ENCODE data around the gene SLC27A1.
"Not testable (repeated sequence)": the region's sequence is repeated elsewhere in the genome, so short reads cannot be mapped to it uniquely, and the experiment has no call there.

SLC27A1 gene

GRCh38 chr19:17457616-17458015 lies 12.7 kb upstream of the SLC27A1 start:
- no peak for DNase-seq

GRCh38 chr19:17458970-17459369 lies 11.4 kb upstream of the SLC27A1 start:
- DNase-seq = no peak

GRCh38 chr19:17460372-17461230 lies 9.7 kb upstream of the SLC27A1 start, which contains the start of gene NXNL1:
TSS of gene NXNL1 (minus strand) at chr19:17460926. CDS start at chr19:17460869, 57 bp downstream.
- no peak for DNase-seq

GRCh38 chr19:17466487-17466850 lies 3.9 kb upstream of the SLC27A1 start:
- DNase-seq = no peak

- DNase-seq = no peak
Observed at GRCh38 chr19:17467471-17468301, 2.6 kb upstream of the SLC27A1 start.

- no peak for DNase-seq
Observed at GRCh38 chr19:17468302-17469091, 1.8 kb upstream of the SLC27A1 start.

- DNase-seq = peak; percentile 13
Observed at GRCh38 chr19:17469092-17469480, 1.2 kb upstream of the SLC27A1 start.

GRCh38 chr19:17469481-17470067 lies 750 bp upstream of the SLC27A1 start:
- DNase-seq = peak; percentile 93

- DNase-seq = no peak
Observed at GRCh38 chr19:17471410-17472125, 1.2 kb downstream of the SLC27A1 start.

GRCh38 chr19:17473041-17473440 lies 2.7 kb downstream of the SLC27A1 start:
- no peak for DNase-seq

- not testable (repeated sequence) for DNase-seq
Observed at GRCh38 chr19:17475011-17475540, 4.8 kb downstream of the SLC27A1 start.

GRCh38 chr19:17475541-17476115 lies 5.3 kb downstream of the SLC27A1 start:
- DNase-seq = no peak

GRCh38 chr19:17479325-17479791 lies 9.0 kb downstream of the SLC27A1 start:
- DNase-seq = no peak

GRCh38 chr19:17481986-17482385 lies 11.7 kb downstream of the SLC27A1 start:
- DNase-seq = no peak

GRCh38 chr19:17482877-17483604 lies 12.7 kb downstream of the SLC27A1 start:
- no peak for DNase-seq

- DNase-seq = no peak
Observed at GRCh38 chr19:17483605-17484002, 13.3 kb downstream of the SLC27A1 start.

GRCh38 chr19:17484520-17485185 lies 14.3 kb downstream of the SLC27A1 start:
- DNase-seq = no peak

- no peak for DNase-seq
Observed at GRCh38 chr19:17486545-17487240, 16.4 kb downstream of the SLC27A1 start.
